ENCODE data around the gene PODXL.

PODXL gene

DNA sequence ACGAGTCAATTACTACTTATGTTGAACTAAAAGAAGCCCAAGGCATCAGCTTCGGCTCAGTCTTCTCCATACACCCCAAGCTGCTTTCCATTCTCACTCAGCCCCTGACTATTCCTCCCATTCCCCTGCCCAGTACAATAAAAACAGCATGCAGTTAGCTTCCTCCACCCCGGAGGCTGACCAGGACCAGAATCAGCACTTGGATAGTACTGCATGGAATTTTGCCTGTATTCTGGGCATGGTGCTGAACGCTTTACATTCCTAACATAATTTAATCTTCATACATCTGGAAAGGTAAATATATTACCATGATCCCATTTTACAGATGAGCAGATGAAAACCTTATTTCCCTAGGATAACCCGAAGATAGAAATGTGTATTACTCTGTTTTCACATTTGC, 7.5 kb upstream of the PODXL start:
- no peak for DNase-seq

DNA sequence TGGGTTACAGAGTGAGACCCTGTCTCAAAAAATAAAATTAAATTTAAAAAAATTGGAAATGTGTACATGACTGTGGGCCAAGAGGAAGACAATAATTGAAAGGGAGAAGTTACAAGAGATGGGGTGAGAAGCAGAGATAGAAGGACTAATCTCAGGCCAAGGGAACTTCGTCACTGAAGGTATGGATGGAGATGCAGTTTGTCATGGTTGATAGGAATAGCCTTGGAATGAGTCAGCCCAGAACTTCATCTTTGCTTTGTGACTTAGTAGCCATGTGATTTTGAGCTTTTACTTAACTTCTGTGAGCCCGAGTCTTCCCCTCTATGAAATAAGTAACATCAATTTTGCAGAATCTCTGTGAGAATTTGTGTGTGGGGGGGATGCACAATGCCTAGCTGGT, 6.5 kb upstream of the PODXL start:
- DNase-seq = no peak

DNA sequence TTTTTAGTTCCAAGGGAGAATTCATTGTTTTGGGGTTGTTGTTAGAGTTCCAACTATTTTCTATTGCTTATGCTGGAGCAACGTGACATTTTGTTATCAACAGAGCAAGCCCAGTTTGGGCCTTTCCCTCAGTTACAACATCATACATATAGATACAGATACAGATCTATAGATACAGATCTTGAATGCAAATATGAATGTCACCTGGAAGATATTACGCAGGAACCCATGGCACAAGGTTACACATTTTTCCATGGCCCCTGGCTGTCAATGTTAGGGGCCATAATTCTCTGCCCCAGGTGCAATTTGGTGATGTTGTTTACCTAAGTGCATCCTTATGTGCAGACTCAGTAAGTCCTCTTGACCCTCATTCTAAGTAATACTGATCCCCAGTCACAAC, 3.6 kb upstream of the PODXL start:
- DNase-seq = no peak

DNA sequence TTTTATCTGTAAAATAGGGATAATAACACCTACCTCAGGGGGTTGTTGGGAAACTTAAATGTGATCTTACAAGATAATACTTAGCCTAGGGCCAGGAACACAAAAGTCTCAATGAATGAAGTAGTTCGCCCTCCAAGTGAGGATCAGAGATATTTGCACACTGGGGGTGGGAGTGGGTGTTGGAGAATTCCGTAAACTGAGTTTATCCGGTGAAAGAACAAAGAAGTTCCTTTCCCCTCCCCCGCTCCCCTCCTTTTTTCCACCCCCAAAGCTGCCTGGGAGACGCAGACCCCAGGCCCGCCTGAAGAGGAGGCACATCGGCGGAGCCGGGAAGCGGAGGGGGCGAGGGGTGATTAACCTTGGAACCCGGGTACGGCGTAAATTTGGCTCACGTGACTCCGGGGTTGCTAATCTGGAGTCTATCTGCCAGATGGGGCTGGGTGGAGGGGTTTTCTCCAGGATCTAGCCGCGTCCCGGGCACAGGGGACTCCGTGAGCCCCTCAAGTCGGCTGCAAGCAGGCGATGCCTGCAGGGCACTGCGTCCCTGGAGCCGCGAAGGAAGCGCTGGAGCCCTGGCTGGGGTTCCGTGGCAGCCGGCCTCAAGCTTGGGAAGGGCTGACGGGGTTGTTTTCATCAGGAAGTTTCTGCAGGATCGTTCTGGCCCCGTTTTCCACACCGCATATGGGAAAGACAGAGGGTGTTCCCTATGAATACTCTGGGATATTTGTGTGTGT, 1.4 kb upstream of the PODXL start:
- no peak for DNase-seq

DNA sequence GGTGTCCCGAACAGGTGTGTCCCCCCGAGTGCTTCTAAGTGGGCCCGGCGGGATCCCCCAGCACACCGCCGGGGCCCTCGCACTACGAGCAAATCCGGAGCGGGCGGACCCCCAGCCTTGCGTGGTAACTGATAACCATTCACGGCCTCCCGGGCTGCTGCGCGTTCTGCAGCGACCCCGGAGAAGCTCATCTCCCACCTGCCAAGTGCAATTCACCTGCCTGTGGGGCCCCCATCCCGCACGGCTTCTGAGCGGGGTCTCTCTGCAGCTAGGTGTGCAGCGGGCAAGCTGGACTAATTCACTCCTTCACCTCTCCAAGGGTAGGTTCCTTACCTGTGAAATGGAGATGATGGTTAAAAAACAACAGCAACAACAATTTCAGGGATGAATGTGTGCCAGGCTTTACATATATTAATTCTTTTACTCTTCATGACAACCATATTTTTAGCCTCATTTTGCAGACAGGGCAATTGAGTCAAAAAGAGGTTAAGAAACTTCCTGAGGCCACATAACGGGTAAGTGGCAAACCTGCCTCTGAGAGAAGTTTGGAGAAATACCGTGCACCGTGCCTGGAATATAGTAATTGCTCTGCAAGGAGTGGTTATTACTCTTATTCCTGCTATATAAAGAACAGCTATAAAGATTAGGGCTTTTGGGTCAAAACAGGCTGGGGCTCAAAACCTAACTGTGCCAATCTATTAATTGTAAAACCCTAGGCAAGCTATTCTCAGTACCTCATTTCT, 652 bp upstream of the PODXL start:
- no peak for DNase-seq

DNA sequence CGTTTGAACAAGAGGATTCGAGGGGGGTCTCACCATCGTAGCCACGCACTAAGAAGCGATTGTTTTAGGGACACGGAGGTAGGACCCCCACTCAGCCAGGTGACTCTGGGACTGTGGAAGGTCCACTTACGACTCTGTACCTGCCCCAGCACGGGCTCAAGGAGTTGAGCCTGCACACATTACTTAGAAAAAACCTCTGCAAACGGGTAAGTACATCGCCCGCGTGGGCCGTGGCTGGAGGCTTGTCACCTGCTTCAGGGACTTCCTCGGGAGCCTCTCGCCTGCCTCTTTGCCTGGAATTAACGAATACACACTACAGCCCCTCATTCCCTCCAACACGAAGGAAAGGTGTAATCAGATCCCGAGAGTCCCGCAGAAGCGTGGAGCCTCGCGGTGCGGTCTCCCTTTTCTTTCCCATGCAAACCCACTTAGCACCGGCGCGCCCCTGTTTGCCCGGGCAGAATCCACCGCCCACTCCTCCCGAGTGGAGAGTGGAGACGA, 826 bp downstream of the PODXL start:
- DNase-seq = no peak

DNA sequence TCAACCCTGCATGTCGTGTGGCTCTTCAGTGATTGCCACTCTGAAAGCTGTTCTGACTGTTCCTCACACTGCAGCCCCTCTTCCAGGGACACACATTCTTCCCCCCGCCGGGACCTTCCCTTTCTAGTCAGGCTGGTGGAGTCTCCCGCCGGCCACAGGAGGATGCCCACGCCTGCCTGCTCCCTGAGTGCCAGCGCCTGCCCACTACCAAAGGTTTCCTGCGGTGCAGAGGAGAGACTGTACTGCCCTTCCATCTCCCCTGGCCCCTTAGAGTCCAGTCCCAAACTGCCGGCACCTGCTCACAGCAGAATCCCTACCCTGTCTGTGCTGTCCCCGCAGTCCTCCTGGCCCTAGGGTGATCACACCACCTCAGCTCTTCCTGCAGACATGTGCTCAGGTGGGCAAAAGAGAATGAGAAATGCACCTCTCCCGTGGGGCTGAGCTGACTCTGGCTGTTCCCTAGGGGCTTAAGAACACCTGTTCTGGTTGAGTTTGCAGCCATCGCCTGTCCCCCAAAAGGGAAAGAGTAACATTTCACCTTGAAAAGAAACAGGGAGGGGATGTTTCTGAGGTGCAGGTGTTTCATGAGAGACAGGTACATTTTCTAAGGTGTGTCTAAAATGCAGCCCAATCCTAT, 1.4 kb downstream of the PODXL start:
- no peak for DNase-seq

DNA sequence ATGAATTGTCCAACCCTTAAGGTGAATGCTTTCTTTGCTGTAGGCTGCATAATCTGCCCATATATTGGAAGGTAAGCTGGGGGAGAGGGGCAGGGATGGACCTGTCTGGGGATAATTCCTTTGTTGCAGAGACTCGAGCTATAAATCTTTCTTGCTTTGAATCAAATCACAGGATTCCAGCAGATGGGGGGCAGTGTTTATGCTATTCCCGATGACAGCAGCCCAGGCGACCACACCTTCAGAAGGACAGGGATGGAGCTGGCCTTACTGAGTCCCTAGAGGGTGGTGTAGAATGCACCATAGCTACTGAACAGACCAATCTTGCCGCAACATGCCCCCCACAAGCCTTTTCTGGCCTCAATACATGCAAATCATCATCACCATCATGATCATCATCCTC, 2.5 kb downstream of the PODXL start:
- DNase-seq = no peak

DNA sequence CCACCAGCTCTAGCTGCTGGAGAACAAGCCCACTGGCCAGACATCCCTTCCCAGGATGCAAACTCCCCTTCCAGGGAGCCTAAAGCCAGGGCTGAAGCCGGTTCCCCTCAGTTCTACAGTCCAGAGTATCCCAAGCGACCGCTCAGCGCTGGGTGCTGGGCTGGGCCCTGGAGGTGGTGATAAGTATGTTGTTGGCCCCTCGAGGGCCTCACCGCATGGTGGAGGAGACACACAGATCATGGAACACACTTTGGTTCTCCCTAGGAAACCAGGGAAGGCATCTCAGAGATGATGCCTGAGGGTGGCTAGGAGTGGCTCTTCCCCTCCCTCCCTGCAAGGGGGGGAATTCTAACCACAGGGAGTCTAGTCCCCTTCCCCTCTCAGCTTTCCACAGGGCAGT, 4.4 kb downstream of the PODXL start:
- DNase-seq = no peak

DNA sequence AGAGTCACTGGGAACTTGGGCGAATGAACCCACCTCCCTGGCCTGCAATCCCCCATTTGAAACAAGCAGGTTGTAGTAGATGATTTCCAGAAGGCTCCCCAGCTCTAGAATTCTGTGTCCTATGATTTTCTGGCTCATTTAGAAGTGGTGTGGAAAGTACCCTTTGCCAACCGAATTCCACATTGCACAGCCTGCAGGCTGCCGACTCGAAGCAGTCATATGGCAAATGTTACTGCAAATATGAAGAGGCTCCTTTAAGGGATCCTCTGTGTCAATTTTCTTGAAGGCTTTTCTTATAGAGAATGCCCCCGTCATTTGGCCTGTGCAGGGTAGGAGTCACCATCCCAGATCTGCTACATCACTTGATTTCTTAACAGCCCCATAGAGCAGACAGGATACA, 5.6 kb downstream of the PODXL start:
- no peak for DNase-seq

DNA sequence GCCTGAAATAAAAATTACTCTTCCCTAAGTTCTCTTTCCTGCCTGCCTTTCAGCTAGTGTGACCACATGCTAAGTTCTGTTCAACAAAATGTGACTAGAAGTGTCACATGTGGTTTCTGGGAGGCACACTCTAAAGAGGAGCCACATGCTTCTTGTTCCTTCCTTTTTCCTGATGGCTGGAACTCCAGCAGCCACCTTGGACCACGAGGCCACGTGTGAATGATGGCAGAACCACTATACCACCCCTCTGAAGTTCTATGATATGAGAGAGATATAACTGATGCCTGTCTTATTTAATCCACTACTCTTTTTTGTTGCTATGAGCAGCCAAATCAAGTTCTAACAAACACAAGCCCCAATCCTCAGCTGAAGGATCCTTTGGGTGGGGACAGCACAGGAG, 8.1 kb downstream of the PODXL start:
- DNase-seq = no peak

DNA sequence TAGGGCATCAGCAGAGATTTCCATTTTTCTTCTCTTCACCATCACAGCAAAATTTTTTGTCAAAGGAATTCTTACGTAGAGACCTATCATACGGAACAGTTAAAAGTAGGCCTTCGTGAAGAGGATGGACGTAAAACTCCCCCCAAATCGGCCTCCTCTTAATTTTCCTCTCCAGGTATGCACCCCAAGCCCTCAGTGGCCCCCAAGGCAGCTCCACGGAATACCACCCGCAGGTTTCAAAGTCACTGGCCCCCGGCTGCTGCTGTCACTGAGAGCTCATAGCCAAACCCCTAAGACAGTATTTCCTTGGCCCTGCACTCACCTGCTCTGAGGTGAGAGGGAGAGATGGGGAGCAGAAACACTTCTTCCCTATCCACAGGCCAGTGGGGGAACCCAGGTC, 8.8 kb downstream of the PODXL start:
- no peak for DNase-seq

DNA sequence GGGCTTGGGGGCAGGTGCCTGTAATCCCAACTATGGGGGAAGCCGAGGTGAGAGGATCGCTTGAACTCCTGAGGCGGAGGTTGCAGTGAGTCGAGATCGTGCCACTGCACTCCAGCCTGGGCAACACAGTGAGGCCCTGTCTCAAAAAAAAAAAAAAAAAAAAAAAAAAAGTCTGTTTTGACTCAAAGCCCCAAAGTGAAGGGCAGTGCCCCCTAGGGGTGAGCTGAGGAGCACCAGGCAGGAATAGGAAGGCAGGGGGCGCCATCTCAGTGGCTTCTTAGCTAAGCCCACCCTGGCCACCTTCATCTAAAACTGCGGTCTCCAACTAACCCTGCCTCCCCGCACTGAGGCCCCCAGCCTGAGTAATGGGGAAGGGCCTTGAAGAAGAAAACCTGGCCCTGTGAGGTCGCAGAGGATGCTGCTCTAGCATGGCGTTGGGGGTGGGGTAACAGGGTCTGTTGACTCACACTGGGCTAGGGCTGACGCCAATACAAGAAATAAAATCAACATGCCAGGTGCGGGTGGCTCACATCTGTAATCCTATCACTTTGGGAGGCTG, 9.8 kb downstream of the PODXL start:
- DNase-seq = no peak

DNA sequence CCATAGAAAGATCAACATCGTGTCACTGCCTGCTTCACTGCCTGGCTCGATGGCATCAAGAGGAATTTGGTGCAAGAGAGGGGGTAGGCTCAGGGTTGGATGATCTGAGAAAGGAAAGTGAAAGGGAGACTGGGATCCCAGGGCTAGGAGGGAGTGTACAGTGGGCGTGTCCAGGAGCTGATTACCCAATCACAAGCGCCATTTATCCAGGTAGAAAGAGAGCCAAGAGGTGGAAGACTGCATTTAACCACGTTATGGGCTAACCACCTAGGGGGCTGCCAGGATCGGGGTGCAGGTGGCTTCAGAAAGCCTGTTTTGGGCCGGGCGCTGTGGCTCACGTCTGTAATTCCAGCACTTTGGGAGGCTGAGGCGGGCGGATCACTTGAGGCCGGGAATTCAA, 10.3 kb downstream of the PODXL start:
- DNase-seq = no peak

DNA sequence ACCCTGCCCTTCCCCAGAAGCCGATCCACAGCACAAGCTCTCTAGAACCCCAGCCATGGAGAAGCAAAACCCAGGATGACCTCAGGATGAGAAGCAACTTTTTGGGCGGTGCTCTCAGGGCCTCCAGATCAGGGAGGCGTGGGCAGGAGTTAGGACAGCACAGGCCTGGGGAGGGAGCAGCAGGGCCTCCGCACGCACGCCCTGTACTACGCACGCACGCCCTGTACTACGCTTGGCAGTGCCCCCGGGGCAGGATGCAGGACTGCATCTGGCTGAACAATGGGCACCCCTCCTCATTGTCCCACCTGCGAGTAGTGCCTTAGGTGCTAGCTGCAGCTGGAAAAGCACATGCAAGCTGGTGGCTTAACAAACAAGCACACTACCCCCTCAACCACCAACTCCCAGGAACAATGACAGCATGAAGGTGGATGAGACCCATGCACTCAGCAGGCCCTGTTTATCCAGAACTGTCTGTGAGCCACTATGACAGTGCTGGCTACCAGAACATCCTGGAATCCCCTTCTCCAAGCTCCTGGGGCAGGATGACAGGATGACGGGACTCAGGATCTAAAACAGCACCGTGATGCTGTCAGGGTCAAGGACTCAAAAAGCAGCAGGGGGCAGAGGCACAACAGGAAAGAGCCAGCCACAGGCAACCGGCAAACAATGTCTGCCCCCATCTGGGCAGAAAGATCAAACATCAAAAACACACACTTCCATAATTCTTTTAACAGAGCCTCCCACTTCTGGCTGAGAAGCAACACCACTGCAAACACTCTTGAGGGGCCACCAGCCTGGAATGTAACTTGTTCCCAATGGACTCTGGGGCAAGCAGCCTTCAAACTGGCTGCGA, 11.8 kb downstream of the PODXL start:
- no peak for DNase-seq

DNA sequence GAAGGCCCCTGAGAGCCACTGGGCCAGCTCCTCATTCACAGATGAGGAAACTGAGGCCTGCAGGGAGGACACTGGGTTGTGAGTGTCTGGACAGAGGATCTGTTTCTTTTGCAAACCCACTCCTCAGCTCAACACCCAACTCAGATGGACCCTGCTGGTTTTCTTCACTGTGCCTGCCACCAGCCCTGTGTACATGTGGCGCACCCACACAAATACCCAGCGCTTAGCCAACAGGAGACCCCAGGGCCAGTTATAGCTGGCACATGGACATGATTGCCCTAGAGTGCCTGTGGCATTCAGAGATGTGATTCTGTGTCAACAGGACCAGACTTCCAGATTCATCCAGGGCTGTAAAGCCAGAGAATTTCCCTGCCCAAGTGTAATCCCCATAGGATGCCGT, 12.4 kb downstream of the PODXL start:
- no peak for DNase-seq

DNA sequence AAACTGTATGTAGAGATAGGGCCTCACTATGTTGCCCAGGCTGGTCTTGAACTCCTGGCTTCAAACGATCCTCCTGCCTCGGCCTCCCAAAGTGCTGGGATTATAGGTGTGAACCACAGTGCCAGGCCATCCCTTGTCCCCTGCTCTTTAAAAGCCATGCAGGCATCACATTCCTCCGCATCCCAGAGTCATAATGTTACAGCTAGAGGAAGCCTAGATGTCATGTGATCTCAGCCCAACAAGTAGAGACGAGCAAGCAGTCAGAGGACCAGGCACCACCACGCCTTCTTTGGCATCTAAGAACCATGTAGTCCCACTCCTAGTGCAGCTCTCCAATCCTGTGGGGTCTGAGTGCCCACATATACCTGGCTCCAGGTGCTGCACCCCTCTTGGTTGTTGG, 13.1 kb downstream of the PODXL start:
- DNase-seq = no peak

DNA sequence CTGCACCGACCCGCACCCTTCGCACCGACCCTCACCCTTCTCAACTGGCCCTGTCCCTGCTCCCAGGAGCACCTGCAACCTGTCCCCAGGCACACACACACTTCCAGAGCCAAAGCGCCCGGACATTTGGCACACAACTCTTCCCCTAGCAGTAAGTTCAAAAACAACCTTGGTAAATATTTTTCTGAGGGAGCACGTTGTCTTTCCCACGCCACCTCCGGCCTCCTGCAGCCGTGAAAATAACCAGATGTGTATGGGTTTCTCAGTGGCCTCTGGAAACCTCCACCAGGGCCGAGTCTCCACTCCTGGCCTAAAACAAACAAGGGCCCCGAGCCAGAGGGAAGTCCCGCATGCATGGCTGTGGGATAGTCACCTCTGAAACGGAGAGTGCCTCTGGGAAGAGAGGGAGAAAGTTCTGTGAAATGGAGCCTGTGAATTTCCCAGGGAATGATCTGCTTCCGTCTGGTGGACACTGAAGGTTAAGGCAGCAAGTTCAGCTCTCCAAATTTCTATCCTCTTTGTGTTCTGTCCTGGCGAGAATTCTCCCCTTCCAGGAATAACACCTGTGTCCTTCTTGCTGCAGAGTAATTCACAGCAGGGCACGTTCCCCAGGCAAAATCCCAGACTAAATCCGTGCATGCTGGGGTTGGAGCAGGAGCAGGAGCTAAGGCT, 15.8 kb downstream of the PODXL start:
- DNase-seq = no peak

DNA sequence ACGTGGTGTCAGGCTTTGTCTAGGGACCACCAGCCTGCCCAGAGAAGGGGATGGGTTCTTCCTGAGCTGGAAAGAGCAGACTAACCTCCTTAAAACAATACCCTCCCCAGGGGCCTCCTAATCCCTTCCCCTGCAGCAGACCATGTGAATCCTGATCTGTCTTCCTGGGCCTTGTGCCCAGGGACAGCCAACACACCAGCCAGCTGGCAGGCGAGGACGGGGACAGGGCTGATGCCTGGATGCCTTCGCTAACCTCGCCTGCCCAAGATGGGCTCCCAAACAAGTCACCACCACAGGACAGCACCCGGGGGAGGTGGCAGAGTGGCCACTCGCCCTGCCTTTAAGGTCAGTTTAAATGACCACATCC, 17.6 kb downstream of the PODXL start:
- DNase-seq = no peak

DNA sequence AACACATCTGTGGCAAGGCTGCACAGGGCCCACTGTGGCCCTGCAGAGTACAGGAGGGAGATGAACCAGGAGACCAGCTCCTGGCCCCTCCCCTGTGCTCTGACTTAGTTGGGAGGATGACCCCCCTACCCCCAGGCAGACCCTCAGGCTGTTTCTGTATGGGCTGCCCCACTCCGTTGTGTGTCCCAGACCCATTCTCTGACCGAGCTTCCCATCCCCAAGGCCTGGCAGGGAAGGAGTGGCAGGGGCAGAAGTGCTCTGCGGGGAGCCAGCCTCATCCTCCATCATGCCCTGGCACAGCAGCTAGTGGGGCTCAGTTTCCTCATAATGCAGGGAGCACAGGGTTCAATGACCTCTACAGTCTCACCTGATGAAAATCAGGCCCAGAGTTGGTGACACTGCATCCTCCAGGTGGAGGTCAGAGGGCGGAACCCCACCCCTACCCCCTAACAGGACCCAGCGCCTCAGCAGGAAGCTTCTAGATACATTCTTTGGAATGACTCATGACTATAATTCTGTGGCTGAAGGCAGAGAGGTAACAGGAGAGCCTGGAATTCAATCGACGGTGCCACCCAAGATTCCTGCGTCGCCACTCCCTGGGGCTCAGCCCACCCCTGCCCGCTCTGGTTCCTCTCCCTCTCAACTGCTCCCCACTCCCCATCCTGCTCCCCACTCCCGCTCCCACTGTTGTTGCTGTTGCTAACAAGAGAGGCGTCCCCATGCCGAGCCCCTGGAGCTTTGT, 18.2 kb downstream of the PODXL start:
- DNase-seq = no peak

DNA sequence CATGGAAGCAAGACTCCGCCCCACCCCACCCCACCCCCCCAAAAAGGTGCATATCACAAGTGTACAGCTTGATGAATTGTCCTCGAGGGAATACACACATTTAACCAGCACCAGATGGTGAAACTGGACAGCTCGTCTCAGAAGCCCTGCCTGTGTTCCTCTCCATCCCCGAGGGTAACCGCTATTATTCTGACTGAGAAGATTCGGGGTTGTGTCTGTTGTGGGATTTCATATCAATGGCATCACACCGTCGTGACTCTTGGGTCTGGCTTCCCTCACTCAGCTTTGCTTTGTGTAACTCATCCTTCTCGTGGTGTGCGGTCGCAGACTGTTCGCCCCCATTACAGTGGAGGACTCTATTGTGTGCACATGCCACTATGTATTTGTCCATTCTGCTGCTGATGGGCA, 18.9 kb downstream of the PODXL start:
- DNase-seq = no peak

Measured in GF-D8 (cell line).